T-helper 1 cell treated with Interleukin-12 subunit alpha and Interleukin-12 subunit beta and Interleukin-4 antibody, amounts not matched to agents 30 μg/mL and 1 μg/mL, for 36 hours (primary cell): ENCODE data around the gene TAPT1.
"Not testable (repeated sequence)": the region's sequence is repeated elsewhere in the genome, so short reads cannot be mapped to it uniquely, and the experiment has no call there.

Source experiments
- H3K27ac Mint-ChIP-seq: one replicate; pipeline ENCODE4 v1.8.0; 2021; ENCODE audit warnings: mild to moderate bottlenecking, mixed read lengths
- H3K27me3 Mint-ChIP-seq: one replicate; pipeline ENCODE4 v1.8.0; 2021; ENCODE audit warnings: low read depth, mixed read lengths
- H3K36me3 Mint-ChIP-seq: one replicate; pipeline ENCODE4 v1.8.0; 2021; ENCODE audit warnings: low read depth, mixed read lengths
- H3K4me1 Mint-ChIP-seq: one replicate; pipeline ENCODE4 v1.8.0; 2021; ENCODE audit warnings: low read depth, mixed read lengths
- H3K4me3 Mint-ChIP-seq: one replicate; pipeline ENCODE4 v1.8.0; 2021; ENCODE audit warnings: mild to moderate bottlenecking, moderate library complexity, mixed read lengths
- H3K9me3 Mint-ChIP-seq: one replicate; pipeline ENCODE4 v1.8.0; 2021; ENCODE audit warnings: mixed read lengths

TAPT1 gene

GRCh38 chr4:16158504-16158852 lies 67.8 kb downstream of the TAPT1 start:
- Mint-ChIP-seq H3K27ac (no peak overlapping the region), H3K27me3 (no peaks in the 10 kb centered on the region), H3K36me3 (peaks cover 9% of the 10 kb centered on the region), H3K9me3 (no peaks in the 10 kb centered on the region), H3K4me1 (no peaks in the 10 kb centered on the region), H3K4me3 (no peak overlapping the region)

DNA sequence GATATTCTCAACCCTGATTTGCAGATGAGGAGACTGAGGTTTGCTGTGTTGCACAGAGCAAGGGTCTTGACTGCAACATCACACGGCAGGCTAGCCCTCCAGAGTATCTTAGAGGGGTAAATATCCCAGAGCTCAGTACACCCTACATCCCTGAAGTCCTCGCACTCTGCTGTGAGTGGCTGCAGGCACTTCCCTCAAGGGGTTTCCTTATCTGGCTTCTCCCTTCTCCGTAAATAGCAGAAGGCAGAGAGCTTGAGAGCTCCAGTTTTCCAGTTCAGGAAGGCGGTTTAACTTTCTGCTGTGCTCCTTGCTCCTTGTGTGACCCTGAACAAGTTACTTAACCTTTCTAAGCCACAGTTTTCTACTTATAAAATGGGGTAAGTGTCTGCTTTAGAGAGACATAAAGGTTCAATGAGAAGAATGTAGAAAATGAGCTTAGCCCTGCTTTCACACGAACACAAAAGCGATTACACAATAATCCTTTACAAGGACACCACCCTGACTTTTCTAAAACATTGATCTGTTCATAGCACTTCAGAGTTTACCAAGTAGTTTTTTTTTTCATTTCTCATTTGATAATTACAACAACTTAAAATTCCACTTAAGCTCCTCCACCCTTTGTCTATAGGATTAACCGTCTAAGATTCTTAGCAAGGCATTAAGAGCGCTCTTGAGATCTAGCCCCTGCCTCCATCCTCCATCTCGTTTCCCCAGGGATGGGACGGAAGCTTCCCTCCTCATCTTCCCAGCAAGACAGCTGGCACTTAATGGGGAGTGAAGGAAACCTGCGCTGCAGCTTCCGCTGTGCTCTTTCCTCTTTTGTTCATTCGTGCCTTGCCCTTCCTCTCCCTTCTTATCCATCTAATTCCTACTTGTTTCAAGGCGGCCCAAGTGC lies 68.4 kb downstream of the TAPT1 start:
- Mint-ChIP-seq H3K27ac (no peak overlapping the region), H3K4me1 (no peaks in the 10 kb centered on the region), H3K27me3 (no peaks in the 10 kb centered on the region), H3K4me3 (no peak overlapping the region), H3K9me3 (no peaks in the 10 kb centered on the region), H3K36me3 (peaks cover 7% of the 10 kb centered on the region)

GRCh38 chr4:16155528-16156169 lies 70.6 kb downstream of the TAPT1 start:
- H3K27me3 Mint-ChIP-seq, result no peaks in the 10 kb centered on the region
- no peaks in the 10 kb centered on the region for H3K36me3 Mint-ChIP-seq
- no peak overlapping the region for H3K27ac Mint-ChIP-seq
- no peaks in the 10 kb centered on the region for H3K4me1 Mint-ChIP-seq
- H3K4me3 Mint-ChIP-seq, result no peak overlapping the region
- no peaks in the 10 kb centered on the region for H3K9me3 Mint-ChIP-seq

GRCh38 chr4:16154451-16154850 lies 71.8 kb downstream of the TAPT1 start:
- H3K9me3 Mint-ChIP-seq, result no peaks in the 10 kb centered on the region
- no peaks in the 10 kb centered on the region for H3K36me3 Mint-ChIP-seq
- H3K4me1 Mint-ChIP-seq, result no peaks in the 10 kb centered on the region
- no peaks in the 10 kb centered on the region for H3K27me3 Mint-ChIP-seq
- no peak overlapping the region for H3K27ac Mint-ChIP-seq
- no peak overlapping the region for H3K4me3 Mint-ChIP-seq

- no peaks in the 10 kb centered on the region for H3K36me3 Mint-ChIP-seq
- peaks cover 5% of the 10 kb centered on the region for H3K9me3 Mint-ChIP-seq
- no peaks in the 10 kb centered on the region for H3K27me3 Mint-ChIP-seq
- no peak overlapping the region for H3K27ac Mint-ChIP-seq
- H3K4me1 Mint-ChIP-seq, result no peaks in the 10 kb centered on the region
- no peak overlapping the region for H3K4me3 Mint-ChIP-seq
Measured at GRCh38 chr4:16150716-16151115, 75.6 kb downstream of the TAPT1 start.

DNA sequence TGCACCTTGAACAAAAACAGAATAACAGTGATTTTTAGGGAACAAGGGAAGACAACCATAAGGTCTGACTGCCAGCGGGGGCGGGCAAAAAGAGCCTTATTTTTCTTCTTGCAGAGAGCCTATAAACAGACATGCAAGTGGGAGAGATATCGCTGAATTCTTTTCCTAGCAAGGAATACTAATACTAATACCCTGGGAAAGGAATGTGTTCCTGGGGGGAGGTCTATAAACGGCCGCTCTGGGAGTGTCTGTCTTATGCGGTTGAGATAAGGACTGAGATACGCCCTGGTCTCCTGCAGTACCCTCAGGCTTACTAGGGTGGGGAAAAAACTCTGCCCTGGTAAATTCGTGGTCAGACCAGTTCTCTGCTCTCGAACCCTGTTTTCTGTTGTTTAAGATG lies 81.4 kb downstream of the TAPT1 start:
- H3K4me1 Mint-ChIP-seq, H3K27me3 Mint-ChIP-seq, H3K36me3 Mint-ChIP-seq, H3K4me3 Mint-ChIP-seq, H3K27ac Mint-ChIP-seq: not testable (repeated sequence)
- H3K9me3 Mint-ChIP-seq, result peaks cover 17% of the 10 kb centered on the region

GRCh38 chr4:16142598-16143310 lies 83.5 kb downstream of the TAPT1 start:
- peaks cover 17% of the 10 kb centered on the region for H3K9me3 Mint-ChIP-seq
- H3K36me3 Mint-ChIP-seq, result no peaks in the 10 kb centered on the region
- H3K27ac Mint-ChIP-seq, result no peak overlapping the region
- no peak overlapping the region for H3K4me3 Mint-ChIP-seq
- no peaks in the 10 kb centered on the region for H3K27me3 Mint-ChIP-seq
- H3K4me1 Mint-ChIP-seq, result no peaks in the 10 kb centered on the region

DNA sequence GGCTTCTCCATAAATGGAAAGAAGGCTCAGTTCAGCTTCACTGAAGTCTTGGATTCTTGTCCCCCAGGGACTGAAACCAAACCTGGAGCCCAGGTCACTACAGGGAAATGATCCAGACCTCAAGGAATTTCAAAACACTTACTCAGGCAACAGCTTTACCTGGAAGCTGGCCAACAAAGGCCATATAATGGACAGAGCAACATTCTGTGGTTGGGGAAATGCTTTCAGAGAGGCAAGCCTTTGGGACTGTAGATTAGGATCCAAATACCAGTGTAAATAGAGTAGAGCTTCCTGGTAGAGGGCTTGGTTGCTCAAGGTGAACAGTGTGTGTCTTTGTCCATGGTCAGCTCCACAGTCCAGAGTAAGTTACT lies 85.4 kb downstream of the TAPT1 start:
- H3K27ac Mint-ChIP-seq, result no peak overlapping the region
- H3K4me3 Mint-ChIP-seq, result no peak overlapping the region

GRCh38 chr4:16140231-16140878 lies 85.9 kb downstream of the TAPT1 start:
- no peak overlapping the region for H3K27ac Mint-ChIP-seq
- no peaks in the 10 kb centered on the region for H3K4me1 Mint-ChIP-seq
- H3K36me3 Mint-ChIP-seq, result no peaks in the 10 kb centered on the region
- no peaks in the 10 kb centered on the region for H3K27me3 Mint-ChIP-seq
- H3K4me3 Mint-ChIP-seq, result no peak overlapping the region
- H3K9me3 Mint-ChIP-seq, result peaks cover 9% of the 10 kb centered on the region

More for the DNA sequence above, 85.4 kb downstream of the TAPT1 start:
- Mint-ChIP-seq H3K27me3 (no peaks in the 10 kb centered on the region), H3K4me1 (no peaks in the 10 kb centered on the region), H3K9me3 (peaks cover 14% of the 10 kb centered on the region), H3K36me3 (no peaks in the 10 kb centered on the region)

- Mint-ChIP-seq H3K4me1 (no peaks in the 10 kb centered on the region), H3K27ac (no peak overlapping the region), H3K4me3 (no peak overlapping the region), H3K27me3 (no peaks in the 10 kb centered on the region), H3K36me3 (no peaks in the 10 kb centered on the region), H3K9me3 (peaks cover 8% of the 10 kb centered on the region)
Measured at GRCh38 chr4:16139066-16139945, 87.0 kb downstream of the TAPT1 start.

DNA sequence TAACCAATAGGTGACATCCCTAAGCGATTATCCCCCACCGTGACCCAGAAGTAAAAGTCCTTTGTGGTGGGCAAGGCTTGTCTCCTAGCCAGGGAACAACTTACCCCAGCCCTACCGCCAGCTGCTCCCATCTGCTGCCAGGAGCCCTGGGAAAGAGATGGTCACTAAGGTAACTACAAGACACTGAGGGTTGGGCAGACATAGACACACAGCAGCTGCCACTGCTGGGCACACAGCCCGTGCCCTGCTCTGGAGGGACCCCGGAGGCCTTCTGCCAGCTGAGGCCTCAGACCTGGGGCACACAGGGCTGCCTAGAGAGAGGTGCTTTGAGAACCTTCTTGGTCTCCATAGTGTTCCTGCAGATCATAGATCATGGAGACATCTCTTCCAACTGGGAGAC lies 89.4 kb downstream of the TAPT1 start:
- H3K4me1 Mint-ChIP-seq, result no peaks in the 10 kb centered on the region
- H3K36me3 Mint-ChIP-seq, result no peaks in the 10 kb centered on the region
- H3K27ac Mint-ChIP-seq, result no peak overlapping the region
- no peaks in the 10 kb centered on the region for H3K27me3 Mint-ChIP-seq
- H3K9me3 Mint-ChIP-seq, result peaks cover 5% of the 10 kb centered on the region
- H3K4me3 Mint-ChIP-seq, result no peak overlapping the region

- no peaks in the 10 kb centered on the region for H3K27me3 Mint-ChIP-seq
- H3K9me3 Mint-ChIP-seq, result peaks cover 5% of the 10 kb centered on the region
- H3K4me1 Mint-ChIP-seq, result no peaks in the 10 kb centered on the region
- H3K36me3 Mint-ChIP-seq, result no peaks in the 10 kb centered on the region
- no peak overlapping the region for H3K27ac Mint-ChIP-seq
- no peak overlapping the region for H3K4me3 Mint-ChIP-seq
Measured at GRCh38 chr4:16136311-16136710, 90.0 kb downstream of the TAPT1 start.

GRCh38 chr4:16133406-16133805 lies 92.9 kb downstream of the TAPT1 start:
- peaks cover 5% of the 10 kb centered on the region for H3K9me3 Mint-ChIP-seq
- no peaks in the 10 kb centered on the region for H3K36me3 Mint-ChIP-seq
- H3K27me3 Mint-ChIP-seq, result no peaks in the 10 kb centered on the region
- no peak overlapping the region for H3K4me3 Mint-ChIP-seq
- H3K27ac Mint-ChIP-seq, result no peak overlapping the region
- H3K4me1 Mint-ChIP-seq, result no peaks in the 10 kb centered on the region

DNA sequence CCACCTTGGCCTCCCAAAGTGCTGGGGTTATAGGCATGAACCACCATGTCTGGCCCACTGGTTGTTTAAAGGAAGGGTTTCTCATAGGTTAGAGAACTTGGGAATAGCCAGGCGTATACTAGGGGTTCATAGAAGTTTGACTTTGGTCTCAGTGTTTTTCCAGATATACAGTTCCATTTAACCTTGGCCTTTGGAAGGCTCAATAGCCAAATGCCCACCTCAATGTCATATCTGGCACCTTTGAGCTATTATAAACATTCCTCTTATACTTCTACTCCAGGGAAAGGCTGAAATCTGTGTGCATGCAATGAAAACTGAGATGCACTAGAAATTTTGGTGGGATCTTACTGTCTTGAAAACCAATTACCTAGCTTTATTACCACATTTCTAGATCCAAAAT lies 95.0 kb downstream of the TAPT1 start:
- Mint-ChIP-seq H3K27me3 (no peaks in the 10 kb centered on the region), H3K27ac (no peak overlapping the region), H3K4me3 (no peak overlapping the region), H3K9me3 (peaks cover 5% of the 10 kb centered on the region), H3K36me3 (no peaks in the 10 kb centered on the region), H3K4me1 (no peaks in the 10 kb centered on the region)
